NCI-H128 (cell line): Measurements from ENCODE around the gene KDM7A.

Source experiments
- DNase-seq: peaks from one replicate; lab custom pipeline; 2025; ENCODE audit not compliant: unreplicated experiment; lab: John Stamatoyannopoulos, UW

The KDM7A gene

GRCh38 chr7:140057143-140057535, 119.6 kb downstream of the KDM7A start:
- DNase-seq = no peak

- DNase-seq = no peak
Observed at GRCh38 chr7:140056431-140057142, 120.2 kb downstream of the KDM7A start.

- no peak for DNase-seq
Observed at GRCh38 chr7:140055833-140056232, 121.0 kb downstream of the KDM7A start.

GRCh38 chr7:140054751-140055150, 122.0 kb downstream of the KDM7A start:
- DNase-seq = no peak

GRCh38 chr7:140053812-140054539, 122.8 kb downstream of the KDM7A start:
- no peak for DNase-seq

- no peak for DNase-seq
Observed at GRCh38 chr7:140051820-140052219, 125.0 kb downstream of the KDM7A start.

- DNase-seq = no peak
Observed at GRCh38 chr7:140050100-140050499, 126.7 kb downstream of the KDM7A start.

- DNase-seq = no peak
Observed at GRCh38 chr7:140049339-140050024, 127.3 kb downstream of the KDM7A start.

- DNase-seq = no peak
Observed at GRCh38 chr7:140048989-140049338, 127.8 kb downstream of the KDM7A start.

- DNase-seq = no peak
Observed at GRCh38 chr7:140048138-140048537, 128.6 kb downstream of the KDM7A start.

- no peak for DNase-seq
Observed at GRCh38 chr7:140047197-140047596, 129.6 kb downstream of the KDM7A start.

GRCh38 chr7:140045697-140046096, 131.1 kb downstream of the KDM7A start:
- no peak for DNase-seq

- DNase-seq = no peak
Observed at GRCh38 chr7:140044251-140044650, 132.5 kb downstream of the KDM7A start.

GRCh38 chr7:140042386-140042670, 134.5 kb downstream of the KDM7A start:
- DNase-seq = no peak

GRCh38 chr7:140041659-140042385, 135.0 kb downstream of the KDM7A start:
- DNase-seq = no peak

- DNase-seq = no peak
Observed at GRCh38 chr7:140039896-140040295, 136.9 kb downstream of the KDM7A start.

- DNase-seq = no peak
Observed at GRCh38 chr7:140039066-140039465, 137.7 kb downstream of the KDM7A start.

- DNase-seq = no peak
Observed at GRCh38 chr7:140036224-140036962, 140.4 kb downstream of the KDM7A start.

GRCh38 chr7:140035400-140036223, 141.2 kb downstream of the KDM7A start:
- no peak for DNase-seq
